A172 (cell line): ENCODE measurements around the gene RNF112. TPM values are rescaled to one million over a fixed set of nuclear protein-coding genes. Genes with fewer than 3 reads are reported as not detected.
"Not testable (repeated sequence)": the region's sequence is repeated elsewhere in the genome, so short reads cannot be mapped to it uniquely, and the experiment has no call there.

Source experiments
- DNase-seq: peaks from one replicate; pipeline ENCODE4 v3.0.0-alpha.2; 2015; ENCODE audit warnings: low spot score
- total RNA-seq: library from RNA; depleted of rRNA; stranded (reverse); fragments of >200 nt; shearing (Covaris generic); gene quantifications from 2 replicates; pipeline ENCODE4 v1.2.3, GENCODE V29; 2014; rRNA removed

The RNF112 gene
- total RNA-seq, 1 experiment from 2014 or later: not detected

GRCh38 chr17:19447085-19447583 lies 36.1 kb downstream of the RNF112 start:
- DNase-seq: peak; percentile 84

- peak; percentile 100 for DNase-seq
Observed at GRCh38 chr17:19448341-19449268, 37.6 kb downstream of the RNF112 start.

GRCh38 chr17:19449656-19450055 lies 38.6 kb downstream of the RNF112 start:
- no peak for DNase-seq

- DNase-seq: no peak
Observed at GRCh38 chr17:19453296-19453695, 42.3 kb downstream of the RNF112 start.

- DNase-seq: no peak
Observed at GRCh38 chr17:19454074-19454473, 43.0 kb downstream of the RNF112 start.

GRCh38 chr17:19456016-19456927 lies 45.2 kb downstream of the RNF112 start:
- DNase-seq: no peak

GRCh38 chr17:19457046-19457445 lies 46.0 kb downstream of the RNF112 start:
- no peak for DNase-seq

- no peak for DNase-seq
Observed at GRCh38 chr17:19457830-19458271, 46.8 kb downstream of the RNF112 start.

GRCh38 chr17:19458481-19458880 lies 47.4 kb downstream of the RNF112 start:
- not testable (repeated sequence) for DNase-seq

GRCh38 chr17:19459018-19459655 lies 48.1 kb downstream of the RNF112 start:
- DNase-seq: not testable (repeated sequence)

- DNase-seq: no peak
Observed at GRCh38 chr17:19460700-19461099, 49.7 kb downstream of the RNF112 start.

GRCh38 chr17:19461116-19461515 lies 50.1 kb downstream of the RNF112 start:
- no peak for DNase-seq

- DNase-seq: no peak
Observed at GRCh38 chr17:19461681-19462080, 50.6 kb downstream of the RNF112 start.

GRCh38 chr17:19462456-19463035 lies 51.5 kb downstream of the RNF112 start:
- DNase-seq: not testable (repeated sequence)

GRCh38 chr17:19464031-19465026 lies 53.3 kb downstream of the RNF112 start:
- no peak for DNase-seq

Other genes starting within 250 kb of the RNF112 start
- gene EPN2, start 173.9 kb upstream of the RNF112 start, total RNA-seq: 9.8 and 10.4 TPM in 2 replicates
- 41.5 and 65.1 TPM in 2 replicates for gene B9D1, start 48.5 kb upstream of the RNF112 start, total RNA-seq
- 11.5 and 15.5 TPM in 2 replicates for gene MAPK7, start 32.7 kb upstream of the RNF112 start, total RNA-seq
- not detected in 2 replicates for gene MFAP4, start 24.0 kb upstream of the RNF112 start, total RNA-seq
- 4.3 and 7.3 TPM in 2 replicates for gene SLC47A1, start 122.6 kb downstream of the RNF112 start, total RNA-seq
- gene ALDH3A2, start 237.5 kb downstream of the RNF112 start, total RNA-seq: 98.7 and 127 TPM in 2 replicates